ENCODE results near the gene ACKR3.

GRCh38 chr2:236562434-236562833 lies 7.2 kb upstream of the ACKR3 start:
- TF ChIP-seq, protein P1, sequence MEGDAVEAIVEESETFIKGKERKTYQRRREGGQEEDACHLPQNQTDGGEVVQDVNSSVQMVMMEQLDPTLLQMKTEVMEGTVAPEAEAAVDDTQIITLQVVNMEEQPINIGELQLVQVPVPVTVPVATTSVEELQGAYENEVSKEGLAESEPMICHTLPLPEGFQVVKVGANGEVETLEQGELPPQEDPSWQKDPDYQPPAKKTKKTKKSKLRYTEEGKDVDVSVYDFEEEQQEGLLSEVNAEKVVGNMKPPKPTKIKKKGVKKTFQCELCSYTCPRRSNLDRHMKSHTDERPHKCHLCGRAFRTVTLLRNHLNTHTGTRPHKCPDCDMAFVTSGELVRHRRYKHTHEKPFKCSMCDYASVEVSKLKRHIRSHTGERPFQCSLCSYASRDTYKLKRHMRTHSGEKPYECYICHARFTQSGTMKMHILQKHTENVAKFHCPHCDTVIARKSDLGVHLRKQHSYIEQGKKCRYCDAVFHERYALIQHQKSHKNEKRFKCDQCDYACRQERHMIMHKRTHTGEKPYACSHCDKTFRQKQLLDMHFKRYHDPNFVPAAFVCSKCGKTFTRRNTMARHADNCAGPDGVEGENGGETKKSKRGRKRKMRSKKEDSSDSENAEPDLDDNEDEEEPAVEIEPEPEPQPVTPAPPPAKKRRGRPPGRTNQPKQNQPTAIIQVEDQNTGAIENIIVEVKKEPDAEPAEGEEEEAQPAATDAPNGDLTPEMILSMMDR (IDR thresholded peaks at IDR 0.05) = peak in 5 of 6 experiments; percentile 5 to 80 (median 73)
- TF ChIP-seq POLR2A (IDR thresholded peaks at IDR 0.05) = no peak
